DMS153 (cell line): ENCODE results near the gene LYPD1.

ENCODE experiments used
- DNase-seq: peaks from one replicate; lab custom pipeline; 2025; lab: John Stamatoyannopoulos, UW

LYPD1 gene

DNA sequence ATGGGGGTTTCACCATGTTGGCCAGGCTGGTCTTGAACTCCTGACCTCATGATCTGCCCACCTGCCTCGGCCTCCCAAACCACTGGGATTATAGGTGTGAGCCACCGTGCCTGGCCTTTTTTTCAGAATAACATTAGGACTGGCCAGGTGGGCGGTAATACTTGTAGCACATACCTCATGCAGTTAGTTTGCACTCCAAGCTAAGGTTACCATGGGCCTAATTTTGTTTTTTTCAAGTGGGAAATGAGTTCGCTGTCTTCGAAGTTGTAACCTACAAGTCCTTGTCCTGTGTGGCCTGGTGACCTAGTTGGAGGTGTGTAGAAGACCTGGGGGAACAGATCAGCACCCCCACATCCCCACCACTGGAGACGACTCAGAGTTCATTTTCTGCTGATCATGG lies 74.8 kb downstream of the LYPD1 start:
- DNase-seq: no peak
